AG09309 (cell line): Measurements from ENCODE around the gene SEMA7A.
A peak's percentile ranks its signal among the peaks of the same experiment; 100 is the strongest.

Source experiments
- DNase-seq: peaks from one replicate; pipeline ENCODE4 v3.0.0-alpha.2; 2010; ENCODE audit warnings: low read depth
- H3K4me3 ChIP-seq: 2 replicates; pipeline ENCODE4 v1.5.1; 2011; ENCODE audit warnings: mild to moderate bottlenecking, low read depth, low read length, moderate library complexity; ENCODE audit not compliant: control insufficient read depth
- CTCF ChIP-seq: IDR thresholded peaks from 2 replicates; pipeline ENCODE4 v1.5.1; 2011; ENCODE audit warnings: mild to moderate bottlenecking, low read depth, low read length, inconsistent platforms; ENCODE audit not compliant: insufficient read depth, control insufficient read depth; ENCODE audit errors: missing control alignments

Gene SEMA7A

DNA sequence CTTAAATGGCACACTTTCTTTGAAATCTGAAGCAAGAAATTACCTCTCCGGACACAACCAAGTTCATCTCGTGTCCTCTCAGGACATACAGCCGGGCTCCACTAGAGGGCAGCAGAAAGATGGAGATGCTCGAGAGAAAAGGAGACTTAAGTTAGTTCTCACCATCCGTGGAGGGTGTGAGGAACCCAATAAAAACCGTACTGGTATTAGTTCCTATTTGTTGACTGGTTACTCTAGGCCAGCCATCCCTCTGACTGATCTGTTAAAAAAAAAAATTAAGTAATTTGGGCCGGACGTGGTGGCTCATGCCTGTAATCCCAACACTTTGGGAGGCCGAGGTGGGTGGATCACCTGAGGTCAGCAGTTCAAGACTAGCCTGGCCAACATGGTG is 58.5 kb downstream of the SEMA7A start:
- no peak overlapping the region for H3K4me3 ChIP-seq
- peak; percentile 90 for TF ChIP-seq CTCF
- peak; percentile 35 for DNase-seq

DNA sequence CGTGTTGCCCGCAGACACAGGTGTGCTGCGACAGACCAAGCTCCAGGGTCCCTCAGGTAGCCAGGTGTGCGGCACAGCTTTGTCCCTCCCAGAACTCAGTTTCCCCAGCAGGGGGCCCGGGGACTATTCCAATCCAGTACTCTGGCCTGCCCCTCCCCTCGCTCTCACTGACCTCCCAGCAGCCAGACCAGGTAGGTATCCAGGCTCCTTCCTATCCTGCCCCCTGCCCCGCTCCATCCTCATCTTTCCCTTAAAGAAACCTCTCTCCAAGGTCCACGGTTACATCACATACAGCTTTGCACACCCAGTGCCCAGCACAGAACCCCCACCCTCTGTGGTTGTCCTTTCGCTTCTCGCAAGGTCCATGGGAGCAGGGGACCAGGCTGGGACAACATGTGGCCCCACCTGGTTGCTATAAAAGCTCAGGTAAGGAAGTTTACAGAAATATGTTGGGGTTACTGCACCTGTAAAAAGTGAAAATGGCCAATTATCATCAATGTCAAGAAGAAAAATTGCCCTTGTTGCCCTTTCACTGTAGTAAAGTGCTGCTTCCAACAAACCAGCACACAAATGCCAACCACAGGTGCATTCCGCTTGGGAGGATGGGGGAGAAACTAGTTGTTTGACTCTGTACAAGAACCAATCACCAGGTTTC is 59.0 kb downstream of the SEMA7A start:
- TF ChIP-seq CTCF, result no peak
- H3K4me3 ChIP-seq, result peak overlapping the region; percentile 58
- no peak for DNase-seq

DNA sequence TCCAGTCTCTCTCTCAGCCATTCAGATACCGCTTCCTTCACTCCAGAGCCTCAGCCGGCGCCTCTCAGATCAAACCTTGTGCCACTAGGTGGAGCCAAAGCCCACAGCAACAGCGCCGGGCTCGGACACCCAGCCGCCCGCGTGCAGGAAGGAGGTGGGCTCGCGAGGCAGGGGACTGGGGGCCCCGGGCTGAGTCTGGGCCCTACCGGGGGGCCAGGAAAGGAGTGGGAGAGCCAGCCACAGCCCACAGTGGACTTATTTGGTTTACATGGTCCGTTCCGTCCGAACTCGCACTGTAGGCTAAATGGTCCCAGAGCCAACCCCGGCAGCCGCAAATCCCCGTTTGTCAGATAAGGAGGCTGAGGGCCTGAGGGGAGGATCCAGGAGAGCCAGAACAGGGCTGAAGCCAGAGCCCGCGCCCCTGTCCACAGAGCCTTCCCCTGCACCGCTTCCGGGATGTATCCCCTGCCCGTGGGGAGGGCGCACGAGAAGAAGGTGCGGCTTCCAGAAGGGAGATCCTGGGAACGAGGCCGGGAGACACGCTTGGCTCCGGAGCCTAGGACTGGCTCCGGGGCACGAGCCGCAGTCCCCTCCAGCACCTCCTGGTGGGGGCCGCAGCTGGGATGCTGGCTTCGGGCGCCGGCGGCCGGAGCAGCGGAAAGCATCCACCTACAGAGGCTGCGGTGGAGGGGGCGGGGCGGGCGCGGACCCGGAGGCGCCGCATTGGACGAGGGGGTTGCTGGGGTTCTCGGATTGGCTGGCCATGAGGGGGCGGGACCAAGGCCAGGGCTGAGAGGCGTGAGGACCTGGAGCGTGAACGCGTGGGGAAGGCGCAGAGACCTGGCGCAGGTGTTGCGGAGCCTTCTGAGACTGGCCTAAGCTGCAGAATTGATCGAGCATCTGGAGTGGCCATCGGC is 59.8 kb downstream of the SEMA7A start:
- peak; percentile 90 for TF ChIP-seq CTCF
- peak overlapping the region; percentile 58 for H3K4me3 ChIP-seq

DNA sequence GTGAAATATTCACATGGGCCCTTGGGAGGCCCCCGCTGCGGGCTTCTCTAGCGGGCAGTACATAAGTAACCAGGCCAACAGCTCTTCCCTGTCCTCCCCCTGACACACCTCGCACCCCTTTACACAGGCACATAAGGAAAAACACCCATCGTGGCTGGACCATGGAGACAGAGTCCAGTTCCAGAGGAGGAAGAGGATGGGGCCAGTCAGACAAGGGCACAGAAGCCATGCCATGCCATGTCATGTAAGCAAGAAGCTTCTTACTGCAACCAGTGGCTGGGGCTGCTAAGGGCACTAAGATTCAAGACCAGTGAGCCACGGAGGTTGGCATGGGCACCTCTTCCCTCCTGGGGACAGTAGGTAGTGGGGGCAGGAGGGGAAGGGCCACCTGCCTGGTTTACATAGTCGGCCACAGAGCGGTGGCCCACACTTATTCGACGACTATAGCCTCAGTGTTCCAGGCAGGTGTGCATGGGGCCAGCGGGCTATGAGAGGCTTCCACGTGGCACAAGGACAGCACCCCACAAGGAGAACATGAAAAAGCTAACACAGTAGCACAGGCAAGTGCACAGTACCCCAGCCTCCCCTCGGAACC is 60.6 kb downstream of the SEMA7A start:
- H3K4me3 ChIP-seq, result no peak overlapping the region
- no peak for DNase-seq
- no peak for TF ChIP-seq CTCF

More for the DNA sequence above, 59.8 kb downstream of the SEMA7A start:
- no peak for DNase-seq

- H3K4me3 ChIP-seq, result no peak overlapping the region
- no peak for TF ChIP-seq CTCF
- DNase-seq, result no peak
Measured at GRCh38 chr15:74370471-74370870, 63.3 kb downstream of the SEMA7A start.

DNA sequence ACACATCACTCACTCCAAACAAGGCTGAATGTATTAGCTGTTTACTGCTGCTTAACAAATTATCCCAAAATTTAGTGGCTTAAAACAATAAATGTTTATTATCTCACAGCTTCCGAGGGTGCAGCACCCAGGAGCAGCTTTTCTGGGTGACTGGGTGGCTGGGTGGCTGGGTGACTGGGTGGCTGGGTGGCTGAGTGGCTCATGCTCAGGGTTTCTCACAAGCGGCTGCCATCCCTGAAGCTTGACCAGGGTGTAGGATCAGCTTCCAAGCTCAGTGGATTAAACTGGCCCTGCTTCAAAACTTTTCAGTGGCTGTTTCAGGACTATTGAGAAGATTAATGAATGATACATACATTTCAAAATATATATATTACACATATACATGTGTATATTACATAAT is 64.0 kb downstream of the SEMA7A start:
- no peak overlapping the region for H3K4me3 ChIP-seq
- TF ChIP-seq CTCF, result no peak
- DNase-seq, result no peak
